ENCODE data around the gene PDE1C.

PDE1C gene

DNA sequence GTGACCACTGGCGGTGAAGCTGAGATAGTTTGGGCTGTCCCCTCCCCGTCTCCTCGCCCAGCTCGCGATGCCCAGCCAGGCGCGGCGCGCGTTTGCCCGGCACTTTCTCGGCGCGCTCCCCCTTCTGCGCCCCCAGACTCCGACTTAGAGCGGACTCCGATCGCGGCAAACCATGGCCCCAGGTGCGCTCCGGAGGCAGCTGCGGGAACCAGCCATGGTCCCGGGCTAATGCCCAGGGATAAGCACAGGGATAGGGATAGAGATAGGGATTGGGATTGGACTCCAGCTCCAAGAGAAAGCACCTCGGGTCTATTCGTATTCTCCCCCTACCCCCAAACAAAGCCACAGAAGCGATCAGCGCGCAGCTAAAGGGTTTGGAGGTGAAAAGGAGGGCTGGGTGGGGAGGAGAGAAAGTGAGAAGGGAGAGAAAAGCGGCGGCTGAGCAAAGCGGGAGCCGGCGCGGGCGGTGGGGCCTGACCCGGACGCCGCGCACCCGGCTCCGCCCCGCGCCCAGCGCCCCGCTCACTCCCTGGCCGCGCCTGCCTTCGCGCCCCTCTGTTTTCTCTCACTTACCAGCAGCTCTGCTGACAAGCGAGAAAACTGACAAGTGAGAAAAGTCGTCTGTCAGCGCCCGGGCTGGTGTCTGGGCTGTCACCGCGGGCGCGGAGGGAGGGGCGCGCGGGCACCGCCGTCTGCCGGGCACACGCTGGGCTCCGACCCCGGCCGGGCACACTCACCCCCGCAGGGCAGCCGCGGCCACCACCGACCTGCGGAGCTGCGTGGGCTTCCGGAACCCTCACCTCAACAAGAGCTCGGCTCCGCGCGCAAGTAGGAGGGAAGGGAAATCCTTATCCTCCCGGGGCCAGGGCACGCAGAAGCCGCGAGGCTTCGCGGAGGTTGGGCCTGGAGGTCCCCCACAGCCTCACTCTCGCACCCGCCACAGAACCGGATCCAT, at the start of gene PDE1C:
Gene PDE1C (minus strand): TSS at position 2 of the 955 bp plus-strand sequence.
- Histone ChIP-seq H3K79me2 (no peaks in the 10 kb centered on the region), H3K27me3 (ENCODE audit: control insufficient read depth, insufficient read depth, low read length) (no peaks in the 10 kb centered on the region), H3K4me3 (ENCODE audit: low read depth, low read length) (peak within 1 kb of the TSS; percentile 18), H3K9ac (no peak within 1 kb of the TSS), H3K4me2 (ENCODE audit: low read length) (peak within 1 kb of the TSS; percentile 53), H3K36me3 (ENCODE audit: control insufficient read depth, insufficient read depth, low read length) (no peaks in the 10 kb centered on the region), H2AFZ (peak within 1 kb of the TSS; percentile 22), H3K27ac (no peak within 1 kb of the TSS), H3K9me3 (ENCODE audit: control insufficient read depth, low read length) (no peaks in the 10 kb centered on the region), H3K4me1 (no peaks in the 10 kb centered on the region)
- TF ChIP-seq, protein P1, sequence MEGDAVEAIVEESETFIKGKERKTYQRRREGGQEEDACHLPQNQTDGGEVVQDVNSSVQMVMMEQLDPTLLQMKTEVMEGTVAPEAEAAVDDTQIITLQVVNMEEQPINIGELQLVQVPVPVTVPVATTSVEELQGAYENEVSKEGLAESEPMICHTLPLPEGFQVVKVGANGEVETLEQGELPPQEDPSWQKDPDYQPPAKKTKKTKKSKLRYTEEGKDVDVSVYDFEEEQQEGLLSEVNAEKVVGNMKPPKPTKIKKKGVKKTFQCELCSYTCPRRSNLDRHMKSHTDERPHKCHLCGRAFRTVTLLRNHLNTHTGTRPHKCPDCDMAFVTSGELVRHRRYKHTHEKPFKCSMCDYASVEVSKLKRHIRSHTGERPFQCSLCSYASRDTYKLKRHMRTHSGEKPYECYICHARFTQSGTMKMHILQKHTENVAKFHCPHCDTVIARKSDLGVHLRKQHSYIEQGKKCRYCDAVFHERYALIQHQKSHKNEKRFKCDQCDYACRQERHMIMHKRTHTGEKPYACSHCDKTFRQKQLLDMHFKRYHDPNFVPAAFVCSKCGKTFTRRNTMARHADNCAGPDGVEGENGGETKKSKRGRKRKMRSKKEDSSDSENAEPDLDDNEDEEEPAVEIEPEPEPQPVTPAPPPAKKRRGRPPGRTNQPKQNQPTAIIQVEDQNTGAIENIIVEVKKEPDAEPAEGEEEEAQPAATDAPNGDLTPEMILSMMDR (IDR thresholded peaks at IDR 0.05) = no peak

- Histone ChIP-seq H2AFZ (no peak overlapping the region), H3K4me2 (ENCODE audit: low read length) (no peak overlapping the region), H3K27ac (no peak overlapping the region), H3K79me2 (no peaks in the 10 kb centered on the region), H3K9ac (no peak overlapping the region), H3K36me3 (ENCODE audit: control insufficient read depth, insufficient read depth, low read length) (no peaks in the 10 kb centered on the region), H3K4me3 (ENCODE audit: low read depth, low read length) (no peak overlapping the region), H3K4me1 (no peaks in the 10 kb centered on the region), H3K9me3 (ENCODE audit: control insufficient read depth, low read length) (no peaks in the 10 kb centered on the region), H3K27me3 (ENCODE audit: control insufficient read depth, insufficient read depth, low read length) (no peaks in the 10 kb centered on the region)
- TF ChIP-seq, protein P1 (IDR thresholded peaks at IDR 0.05) = no peak
These were observed 49.6 kb upstream of the PDE1C start for GRCh38 chr7:32119790-32120196.

DNA sequence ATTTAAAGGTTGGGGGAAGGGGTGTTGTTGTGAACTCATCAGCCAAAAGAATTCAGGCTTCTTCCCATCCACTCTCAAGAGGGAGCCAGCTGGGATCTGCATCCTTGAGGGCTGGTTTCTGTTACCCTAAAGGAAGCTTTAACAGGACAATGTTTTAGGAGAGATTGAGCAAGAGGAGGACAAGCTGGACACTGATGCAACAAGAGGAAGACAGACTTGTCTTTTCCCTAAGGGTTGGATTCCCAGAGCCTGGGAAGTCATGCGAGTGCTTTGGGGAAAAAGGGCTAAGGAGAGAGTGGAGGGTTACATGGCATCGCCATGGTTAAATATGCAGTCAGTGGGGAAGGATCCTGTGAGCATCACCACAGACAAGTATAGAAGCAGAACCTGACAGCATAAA, 47.6 kb upstream of the PDE1C start:
- Histone ChIP-seq H3K27me3 (ENCODE audit: control insufficient read depth, insufficient read depth, low read length) (no peaks in the 10 kb centered on the region), H3K4me3 (ENCODE audit: low read depth, low read length) (no peak overlapping the region), H2AFZ (no peak overlapping the region), H3K36me3 (ENCODE audit: control insufficient read depth, insufficient read depth, low read length) (no peaks in the 10 kb centered on the region), H3K27ac (no peak overlapping the region), H3K79me2 (no peaks in the 10 kb centered on the region), H3K9ac (no peak overlapping the region), H3K9me3 (ENCODE audit: control insufficient read depth, low read length) (no peaks in the 10 kb centered on the region), H3K4me1 (no peaks in the 10 kb centered on the region), H3K4me2 (ENCODE audit: low read length) (no peak overlapping the region)
- TF ChIP-seq, protein P1 (IDR thresholded peaks at IDR 0.05) = no peak

DNA sequence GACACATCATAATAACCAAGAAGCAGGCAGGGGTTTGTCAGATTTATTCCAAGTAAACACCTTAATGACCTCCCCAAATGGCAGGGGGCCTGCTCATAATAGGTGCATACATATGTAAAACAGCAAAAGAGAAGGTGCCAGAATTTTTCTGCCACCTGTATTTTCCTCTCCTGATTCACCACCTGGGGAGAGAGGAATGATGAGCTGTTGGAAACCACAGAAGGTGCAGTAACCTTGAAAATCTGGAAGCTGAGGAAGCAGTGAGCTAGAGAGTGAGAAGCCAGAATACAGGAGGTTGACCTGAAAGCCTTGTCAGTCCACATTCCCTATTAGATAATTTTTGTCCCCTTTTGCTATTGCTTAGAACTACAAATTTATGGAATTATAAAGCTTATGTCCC, 46.2 kb upstream of the PDE1C start:
- Histone ChIP-seq H3K4me2 (ENCODE audit: low read length) (no peak overlapping the region), H3K4me3 (ENCODE audit: low read depth, low read length) (no peak overlapping the region), H3K27ac (no peak overlapping the region), H3K79me2 (no peaks in the 10 kb centered on the region), H3K9me3 (ENCODE audit: control insufficient read depth, low read length) (no peaks in the 10 kb centered on the region), H3K27me3 (ENCODE audit: control insufficient read depth, insufficient read depth, low read length) (no peaks in the 10 kb centered on the region), H3K36me3 (ENCODE audit: control insufficient read depth, insufficient read depth, low read length) (no peaks in the 10 kb centered on the region), H3K9ac (no peak overlapping the region), H3K4me1 (no peaks in the 10 kb centered on the region), H2AFZ (no peak overlapping the region)
- TF ChIP-seq, protein P1 (IDR thresholded peaks at IDR 0.05) = no peak
